GM18519 (cell line): ENCODE measurements around the gene DOK6.
"Not testable (repeated sequence)": the region's sequence is repeated elsewhere in the genome, so short reads cannot be mapped to it uniquely, and the experiment has no call there.

Source experiments
- ATAC-seq: cut with Tn5 transposase; IDR thresholded peaks from one replicate; pipeline ENCODE4 v1.9.1; 2021; ENCODE audit warnings: mild to moderate bottlenecking, moderate library complexity; ENCODE audit not compliant: unreplicated experiment, low FRiP score

DOK6 gene

GRCh38 chr18:69784815-69785214 lies 384.1 kb downstream of the DOK6 start:
- no peak for ATAC-seq

GRCh38 chr18:69785466-69785865 lies 384.8 kb downstream of the DOK6 start:
- no peak for ATAC-seq

GRCh38 chr18:69786427-69786826 lies 385.7 kb downstream of the DOK6 start:
- ATAC-seq = no peak

GRCh38 chr18:69787825-69788547 lies 387.3 kb downstream of the DOK6 start:
- ATAC-seq = no peak

- no peak for ATAC-seq
Observed at GRCh38 chr18:69789794-69790193, 389.1 kb downstream of the DOK6 start.

GRCh38 chr18:69790649-69791048 lies 390.0 kb downstream of the DOK6 start:
- ATAC-seq = no peak

GRCh38 chr18:69795791-69796190 lies 395.1 kb downstream of the DOK6 start:
- ATAC-seq = no peak

GRCh38 chr18:69804776-69805501 lies 404.3 kb downstream of the DOK6 start:
- no peak for ATAC-seq

GRCh38 chr18:69808399-69808798 lies 407.7 kb downstream of the DOK6 start:
- ATAC-seq = no peak

- ATAC-seq = no peak
Observed at GRCh38 chr18:69813559-69813958, 412.9 kb downstream of the DOK6 start.

- no peak for ATAC-seq
Observed at GRCh38 chr18:69814861-69815385, 414.2 kb downstream of the DOK6 start.

GRCh38 chr18:69817335-69817940 lies 416.8 kb downstream of the DOK6 start:
- no peak for ATAC-seq

- no peak for ATAC-seq
Observed at GRCh38 chr18:69819460-69819859, 418.8 kb downstream of the DOK6 start.

- no peak for ATAC-seq
Observed at GRCh38 chr18:69820538-69820937, 419.9 kb downstream of the DOK6 start.

GRCh38 chr18:69830189-69830588 lies 429.5 kb downstream of the DOK6 start:
- ATAC-seq = no peak

GRCh38 chr18:69834980-69835379 lies 434.3 kb downstream of the DOK6 start:
- not testable (repeated sequence) for ATAC-seq

GRCh38 chr18:69838003-69838402 lies 437.3 kb downstream of the DOK6 start:
- no peak for ATAC-seq

GRCh38 chr18:69838620-69839411 lies 438.1 kb downstream of the DOK6 start:
- ATAC-seq = no peak

GRCh38 chr18:69839497-69839896 lies 438.8 kb downstream of the DOK6 start:
- no peak for ATAC-seq

- no peak for ATAC-seq
Observed at GRCh38 chr18:69840001-69840400, 439.3 kb downstream of the DOK6 start.

- no peak for ATAC-seq
Observed at GRCh38 chr18:69840445-69840844, 439.8 kb downstream of the DOK6 start.
